GM18511 (cell line): ENCODE data around the gene TBX18.

Experiments
- ATAC-seq: cut with Tn5 transposase; IDR thresholded peaks from one replicate; pipeline ENCODE4 v1.9.1; 2021; ENCODE audit warnings: mild to moderate bottlenecking, moderate library complexity; ENCODE audit not compliant: unreplicated experiment

TBX18 gene

GRCh38 chr6:84749181-84749580 lies 15.2 kb downstream of the TBX18 start:
- no peak for ATAC-seq

GRCh38 chr6:84748376-84748775 lies 16.0 kb downstream of the TBX18 start:
- no peak for ATAC-seq

- ATAC-seq: no peak
Measured at GRCh38 chr6:84743616-84744015, 20.8 kb downstream of the TBX18 start.

GRCh38 chr6:84740385-84740784 lies 24.0 kb downstream of the TBX18 start:
- ATAC-seq: no peak

- no peak for ATAC-seq
Measured at GRCh38 chr6:84739866-84740208, 24.6 kb downstream of the TBX18 start.

GRCh38 chr6:84738996-84739865 lies 25.2 kb downstream of the TBX18 start:
- no peak for ATAC-seq

GRCh38 chr6:84733889-84734288 lies 30.5 kb downstream of the TBX18 start:
- no peak for ATAC-seq

GRCh38 chr6:84731901-84732300 lies 32.5 kb downstream of the TBX18 start:
- no peak for ATAC-seq

- ATAC-seq: no peak
Measured at GRCh38 chr6:84731401-84731800, 33.0 kb downstream of the TBX18 start.

GRCh38 chr6:84728602-84729001 lies 35.8 kb downstream of the TBX18 start:
- peak; percentile 66 for ATAC-seq

GRCh38 chr6:84719152-84719551 lies 45.2 kb downstream of the TBX18 start:
- ATAC-seq: no peak

- no peak for ATAC-seq
Measured at GRCh38 chr6:84718038-84718955, 46.1 kb downstream of the TBX18 start.

- no peak for ATAC-seq
Measured at GRCh38 chr6:84709121-84709520, 55.3 kb downstream of the TBX18 start.

- ATAC-seq: no peak
Measured at GRCh38 chr6:84707171-84707570, 57.2 kb downstream of the TBX18 start.

- no peak for ATAC-seq
Measured at GRCh38 chr6:84696166-84696565, 68.2 kb downstream of the TBX18 start.

- no peak for ATAC-seq
Measured at GRCh38 chr6:84691978-84692623, 72.3 kb downstream of the TBX18 start.

GRCh38 chr6:84688141-84688873 lies 76.1 kb downstream of the TBX18 start:
- ATAC-seq: no peak

- ATAC-seq: no peak
Measured at GRCh38 chr6:84687431-84687830, 77.0 kb downstream of the TBX18 start.

GRCh38 chr6:84685983-84686584 lies 78.3 kb downstream of the TBX18 start:
- peak; percentile 59 for ATAC-seq

GRCh38 chr6:84681693-84682326 lies 82.6 kb downstream of the TBX18 start:
- no peak for ATAC-seq
